HG03097 (cell line): ENCODE data around the gene C6orf132.
"Not testable (repeated sequence)": the region's sequence is repeated elsewhere in the genome, so short reads cannot be mapped to it uniquely, and the experiment has no call there.

ENCODE experiments used
- ATAC-seq: cut with Tn5 transposase; IDR thresholded peaks from one replicate; pipeline ENCODE4 v1.9.1; 2021; ENCODE audit not compliant: unreplicated experiment, low FRiP score

The C6orf132 gene, protein sequence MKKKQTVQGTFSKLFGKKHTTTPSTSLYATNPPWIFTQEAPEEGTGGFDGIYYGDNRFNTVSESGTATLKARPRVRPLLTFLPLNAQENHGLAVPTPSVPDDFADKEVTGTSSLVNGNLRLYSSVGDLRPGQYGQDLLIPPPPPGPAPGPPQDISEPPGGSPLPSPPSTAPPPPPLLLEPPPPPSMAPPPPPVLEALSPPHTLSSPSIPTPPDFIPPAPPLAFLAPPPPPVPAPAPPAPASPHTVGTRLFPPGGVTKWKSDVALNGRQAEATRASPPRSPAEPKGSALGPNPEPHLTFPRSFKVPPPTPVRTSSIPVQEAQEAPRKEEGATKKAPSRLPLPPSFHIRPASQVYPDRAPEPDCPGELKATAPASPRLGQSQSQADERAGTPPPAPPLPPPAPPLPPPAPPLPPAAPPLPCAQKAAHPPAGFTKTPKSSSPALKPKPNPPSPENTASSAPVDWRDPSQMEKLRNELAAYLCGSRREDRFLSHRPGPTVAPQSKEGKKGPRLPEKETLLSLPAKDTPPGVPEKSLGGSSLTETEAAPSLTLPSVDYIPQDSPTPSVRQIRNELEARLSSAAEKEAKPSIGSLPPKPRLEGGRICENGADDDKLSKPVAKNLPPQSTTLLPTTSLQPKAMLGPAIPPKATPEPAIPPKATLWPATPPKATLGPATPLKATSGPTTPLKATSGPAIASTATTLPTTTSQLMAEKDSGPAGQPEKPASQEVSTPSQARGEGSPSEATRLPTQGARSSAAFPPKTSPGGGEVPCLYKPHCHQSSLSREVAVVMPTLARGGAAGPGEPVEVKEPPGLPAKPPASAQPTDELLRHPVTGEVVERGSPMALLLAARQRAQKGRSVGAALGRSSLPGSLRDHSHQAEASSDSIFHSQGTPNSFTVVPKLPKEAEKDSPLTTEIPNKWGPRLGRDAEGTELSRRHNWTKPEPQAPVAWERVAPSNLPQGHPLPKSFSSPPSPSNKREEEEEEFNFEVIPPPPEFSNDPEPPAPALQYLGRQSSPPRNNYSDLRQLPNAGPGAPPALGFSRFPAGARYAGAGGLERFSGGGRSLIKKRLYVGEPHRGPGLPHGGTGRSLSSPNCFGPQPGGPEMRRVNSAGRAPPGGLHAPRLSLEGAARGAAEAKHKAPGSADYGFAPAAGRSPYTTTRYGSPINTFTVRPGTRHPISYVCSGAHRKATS

DNA sequence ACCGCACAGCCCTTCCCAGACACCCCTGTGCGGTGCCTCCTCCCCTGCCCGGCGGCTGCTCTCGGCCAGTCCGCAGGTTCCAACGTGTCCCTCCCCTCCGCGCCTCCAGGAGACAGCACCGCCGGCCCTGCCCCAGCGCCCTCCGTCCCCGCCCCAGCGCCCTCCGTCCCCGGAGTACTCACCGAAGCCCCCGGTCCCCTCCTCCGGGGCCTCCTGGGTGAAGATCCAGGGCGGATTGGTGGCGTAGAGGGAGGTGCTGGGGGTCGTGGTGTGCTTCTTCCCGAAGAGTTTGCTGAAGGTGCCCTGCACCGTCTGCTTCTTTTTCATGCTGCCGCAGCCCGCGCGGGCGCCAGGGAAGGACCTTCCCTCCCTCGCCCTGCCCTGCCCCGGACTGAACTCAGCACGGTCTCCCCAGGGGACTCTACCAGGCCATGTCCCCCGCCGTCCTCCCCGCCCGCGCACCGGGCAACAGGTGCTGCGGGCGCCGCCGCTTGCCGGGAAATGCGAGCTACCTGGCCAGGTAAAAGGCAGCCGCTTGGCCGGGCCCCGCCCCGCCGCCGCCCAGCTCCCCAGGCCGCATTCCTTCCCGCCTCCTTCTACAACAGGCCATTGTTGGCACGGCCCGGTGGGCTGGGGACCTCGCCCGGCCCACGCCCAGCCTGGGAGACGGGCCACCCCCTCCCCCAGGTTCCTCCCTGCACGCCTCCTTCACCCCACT, at the start of gene C6orf132:
TSS of gene C6orf132 (minus strand) at position 503 of the 718 bp plus-strand sequence. CDS start at position 327, 176 bp downstream.
- ATAC-seq, result no peak

DNA sequence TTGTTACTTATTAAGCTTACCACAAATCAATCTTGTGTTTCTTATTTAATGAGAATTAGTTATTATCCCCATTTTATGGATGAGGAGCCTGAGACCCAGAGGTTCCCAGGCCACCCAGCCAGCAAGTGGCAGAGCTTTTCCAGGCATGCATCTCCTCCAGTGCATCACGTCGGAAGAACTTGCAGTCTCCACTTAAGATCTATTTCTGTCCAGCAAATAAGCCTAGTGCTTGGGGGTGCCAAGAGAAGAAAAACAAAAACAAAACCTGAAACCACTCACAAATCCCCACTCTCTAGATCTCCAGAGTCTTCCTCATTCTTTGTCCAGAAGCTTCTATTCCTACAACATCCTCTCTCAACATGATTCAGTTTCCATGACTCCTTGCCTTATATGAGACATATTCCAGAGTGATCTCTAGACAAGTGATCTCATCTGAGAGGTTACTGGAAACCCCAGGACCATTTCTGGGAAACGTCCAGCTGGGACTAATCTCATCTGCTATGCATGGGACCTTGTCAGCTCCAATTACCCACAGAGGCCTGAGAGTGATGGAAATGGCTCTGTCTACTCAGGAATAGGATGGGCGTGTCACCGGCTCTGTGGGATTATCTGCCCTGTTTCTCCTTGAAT, 48.2 kb upstream of the C6orf132 start:
- no peak for ATAC-seq

DNA sequence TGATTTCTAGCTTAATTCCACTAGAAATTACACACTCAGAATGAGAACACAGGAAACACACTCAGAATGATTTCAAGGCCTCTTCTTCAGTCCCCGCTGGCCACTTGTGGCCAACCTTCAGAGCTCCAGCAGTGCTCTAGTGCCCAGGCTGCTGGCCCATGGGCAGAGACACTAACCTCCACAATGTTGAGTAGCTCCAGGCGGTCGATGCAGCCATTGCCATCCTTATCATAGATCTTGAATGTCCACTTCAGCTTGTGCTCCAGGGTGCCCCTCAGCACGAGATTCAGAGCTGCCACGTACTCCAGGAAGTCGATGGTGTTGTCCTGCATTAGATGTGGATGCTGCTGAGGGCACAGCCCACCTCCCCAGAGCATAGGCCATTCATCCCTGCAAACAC, 46.0 kb upstream of the C6orf132 start:
- ATAC-seq, result no peak

DNA sequence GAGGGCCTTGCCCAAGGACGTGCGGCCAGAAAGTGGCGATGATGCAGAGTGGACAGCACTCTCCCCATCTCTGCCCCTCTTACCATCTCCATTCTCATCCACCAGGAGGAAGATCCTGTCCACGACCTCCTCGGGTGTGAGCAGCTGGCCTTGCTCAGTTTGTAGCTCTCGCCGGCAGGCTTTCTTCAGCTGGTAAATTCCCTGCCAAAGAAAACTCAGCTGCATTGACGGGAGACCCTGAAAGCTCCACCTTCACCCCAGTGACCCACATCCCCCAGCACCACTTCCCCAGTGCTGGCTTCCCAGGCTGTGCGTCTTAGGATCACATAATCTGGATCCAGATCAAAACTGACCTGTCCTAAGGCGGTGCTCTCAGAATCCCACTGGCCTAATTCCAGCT, 43.2 kb upstream of the C6orf132 start:
- no peak for ATAC-seq

DNA sequence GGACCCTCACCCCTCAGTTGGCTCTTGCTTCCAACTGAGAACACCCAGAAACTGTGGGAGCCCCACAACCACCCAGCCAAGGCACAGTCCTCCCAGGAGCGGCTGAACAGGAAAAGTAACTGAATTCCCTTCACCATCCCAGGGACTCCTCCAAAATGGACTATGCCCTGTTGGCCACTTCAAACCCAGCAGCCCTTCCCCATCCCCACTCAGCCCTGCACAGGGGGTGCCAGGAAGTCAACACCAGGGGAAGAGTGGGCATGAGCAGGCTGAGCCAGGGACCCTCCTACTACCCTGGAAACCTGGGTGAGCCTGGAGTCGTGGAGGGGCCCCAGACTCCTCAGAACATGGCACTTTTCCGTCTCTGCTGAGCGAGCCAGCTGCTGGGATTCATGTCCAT, 42.1 kb upstream of the C6orf132 start:
- ATAC-seq, result no peak

DNA sequence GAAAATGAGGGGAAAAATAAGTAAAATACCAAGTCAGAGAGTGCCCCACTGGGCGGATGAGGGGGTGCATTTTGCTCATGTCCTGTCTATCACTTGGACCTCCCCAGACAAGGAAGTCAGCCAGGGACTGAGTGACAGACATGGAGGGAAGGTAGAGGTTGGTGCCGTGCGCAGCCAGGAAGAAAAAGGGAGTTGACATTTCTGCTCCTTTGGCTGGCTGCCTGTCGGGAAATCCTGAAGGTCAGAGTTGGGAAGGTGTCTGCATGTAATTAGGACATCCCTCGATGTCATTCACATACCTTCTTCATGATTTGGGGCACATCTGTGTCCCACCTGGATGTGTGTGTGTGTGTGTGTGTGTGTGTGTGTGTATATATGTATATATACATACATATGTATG, 39.7 kb upstream of the C6orf132 start:
- no peak for ATAC-seq

DNA sequence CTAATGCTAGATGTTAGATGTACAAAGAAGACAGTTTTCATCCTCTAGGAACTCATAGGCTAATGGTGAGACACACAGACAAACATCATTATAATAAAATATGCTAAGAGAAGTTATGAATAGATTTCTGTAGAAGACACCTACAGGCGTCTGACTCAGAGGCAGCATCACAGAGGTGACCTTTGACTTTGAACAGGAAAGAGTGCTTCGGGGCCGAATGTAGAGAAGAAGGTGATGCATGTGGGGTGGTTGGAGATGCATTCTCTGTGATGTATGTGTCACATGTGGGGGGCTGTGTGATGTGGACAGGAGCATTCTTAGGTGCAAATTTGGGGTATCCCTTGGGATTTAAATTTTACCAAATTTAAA, 37.5 kb upstream of the C6orf132 start:
- no peak for ATAC-seq

DNA sequence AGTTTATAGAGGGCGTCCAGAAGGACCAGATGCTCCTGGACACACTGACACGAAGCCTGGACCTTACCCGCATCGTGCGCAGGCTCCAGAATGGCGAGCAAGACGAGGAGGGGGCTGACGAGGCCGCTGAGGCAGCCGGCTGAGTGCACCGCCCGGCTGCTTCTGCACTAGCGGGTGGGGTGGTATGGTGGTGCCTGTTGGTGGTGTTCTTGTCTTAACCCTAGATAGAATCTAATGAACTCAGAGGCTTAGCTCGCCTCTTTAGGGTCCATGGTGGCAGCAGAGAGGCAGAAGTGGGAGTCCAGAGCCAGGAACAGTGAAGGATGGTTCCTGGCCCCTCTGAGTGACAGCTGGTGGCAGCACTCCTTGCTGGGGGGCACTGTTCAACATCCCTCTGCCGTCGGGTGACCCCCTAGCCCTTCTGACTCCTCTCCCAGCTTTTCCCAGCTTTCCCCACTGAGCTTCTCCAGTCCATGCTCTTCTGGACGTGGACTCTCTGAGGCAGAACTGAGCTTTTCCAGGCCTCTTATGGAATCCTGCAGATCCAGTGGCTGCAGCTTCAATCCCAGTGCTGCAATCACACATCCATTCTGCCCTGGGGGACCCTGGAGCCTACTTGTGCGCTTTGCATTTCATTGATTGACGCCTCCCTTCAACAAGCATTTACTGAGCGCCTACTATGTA, 37.0 kb upstream of the C6orf132 start:
- no peak for ATAC-seq

DNA sequence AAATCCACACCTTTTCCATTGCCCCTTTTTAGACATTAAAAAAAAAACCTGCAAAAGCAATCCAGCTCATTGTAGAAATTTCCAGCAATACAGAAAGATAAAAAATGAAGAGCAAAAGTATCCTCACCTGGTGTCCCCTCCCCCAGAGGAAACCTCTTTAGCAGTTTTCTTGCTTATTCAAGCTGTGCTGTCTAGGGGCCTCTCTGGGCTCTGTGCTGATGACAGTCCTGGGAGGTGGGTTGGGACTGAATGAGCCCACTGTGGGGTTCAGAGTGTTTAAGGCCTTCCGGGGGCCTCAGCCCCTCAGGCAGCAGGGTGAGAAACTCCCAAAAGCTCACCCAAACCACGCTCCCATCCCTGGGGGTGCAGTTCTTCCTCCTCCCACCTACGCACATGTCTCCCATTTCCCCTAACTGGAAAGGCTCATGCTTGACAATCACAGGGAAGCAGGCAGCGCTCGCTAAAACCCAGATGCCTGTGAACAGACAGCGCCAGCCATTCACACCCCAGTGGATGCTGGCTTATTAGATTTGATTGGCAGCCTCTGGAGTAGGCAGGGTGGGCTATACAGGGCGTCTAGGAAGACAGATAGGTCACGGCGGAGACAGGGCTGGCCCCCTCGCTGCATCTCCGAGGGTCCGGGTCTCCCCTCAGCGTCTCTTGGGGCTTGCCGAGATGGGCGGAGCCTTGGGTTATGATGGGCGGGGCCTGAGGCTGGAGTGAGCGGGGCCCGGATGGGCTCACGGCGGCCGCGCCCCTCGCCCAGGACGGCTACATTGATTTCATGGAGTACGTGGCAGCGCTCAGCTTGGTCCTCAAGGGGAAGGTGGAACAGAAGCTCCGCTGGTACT, 35.3 kb upstream of the C6orf132 start:
- ATAC-seq, result no peak

DNA sequence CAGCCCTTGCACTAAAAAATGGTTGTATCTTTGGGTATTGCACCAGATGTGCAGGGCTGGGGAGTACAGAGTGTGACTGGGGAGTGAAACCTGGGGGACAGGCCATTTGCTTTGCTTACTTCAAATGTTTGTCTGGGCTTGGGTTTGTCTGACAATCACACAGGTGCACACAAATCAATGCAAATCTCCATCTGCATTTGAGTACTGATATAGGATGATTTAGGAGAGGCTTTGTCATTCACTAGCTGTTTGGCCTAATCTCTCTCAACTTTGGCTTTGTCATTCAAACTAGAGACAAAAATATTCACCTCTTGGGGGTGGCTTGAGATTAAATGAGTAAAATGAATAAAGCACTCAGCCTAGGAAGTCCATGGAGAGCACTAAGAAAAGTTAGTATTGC, 34.6 kb upstream of the C6orf132 start:
- ATAC-seq, result no peak

DNA sequence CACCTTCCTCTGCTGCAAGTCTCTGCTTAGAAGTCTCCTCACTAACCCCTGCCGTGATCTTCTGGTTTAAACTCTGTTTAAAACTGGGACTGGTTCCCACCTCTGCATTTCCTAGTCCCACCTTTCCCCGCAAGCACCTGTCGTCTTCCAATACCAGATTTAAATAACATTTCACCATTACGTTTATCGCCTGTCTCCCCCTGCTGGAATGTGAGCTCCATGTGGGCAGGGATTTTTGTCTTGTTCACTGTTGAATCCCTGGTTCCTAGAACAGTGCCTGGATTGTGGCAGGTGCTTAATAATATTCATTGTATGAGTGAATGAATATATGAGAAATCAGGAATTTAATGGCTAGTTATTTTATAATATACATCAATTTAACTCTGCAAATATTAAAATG, 33.4 kb upstream of the C6orf132 start:
- ATAC-seq, result no peak

DNA sequence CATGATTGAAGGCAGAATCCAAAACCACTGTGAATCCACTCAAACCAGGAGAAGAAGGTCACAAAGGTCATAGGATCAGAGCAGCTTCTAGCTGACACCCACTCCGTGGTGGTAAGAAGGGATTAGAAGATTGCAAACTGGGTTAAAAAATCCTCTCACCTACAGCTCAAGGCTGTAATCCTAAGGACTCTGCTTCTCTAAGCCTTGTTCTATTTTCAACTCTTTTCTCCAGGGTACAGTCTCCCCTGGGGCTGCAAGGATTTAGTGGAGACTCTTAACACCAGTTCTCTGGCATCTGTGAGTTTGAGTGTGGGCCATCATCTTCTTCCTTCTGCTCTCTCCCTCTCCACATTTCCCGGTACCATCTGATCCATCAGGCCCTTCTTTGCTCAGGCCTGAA, 30.7 kb upstream of the C6orf132 start, which contains the start of gene GUCA1A:
TSS of gene GUCA1A (plus strand) at position 264 of the 400 bp plus-strand sequence. CDS start 250 bp downstream, outside the sequence.
- no peak for ATAC-seq

DNA sequence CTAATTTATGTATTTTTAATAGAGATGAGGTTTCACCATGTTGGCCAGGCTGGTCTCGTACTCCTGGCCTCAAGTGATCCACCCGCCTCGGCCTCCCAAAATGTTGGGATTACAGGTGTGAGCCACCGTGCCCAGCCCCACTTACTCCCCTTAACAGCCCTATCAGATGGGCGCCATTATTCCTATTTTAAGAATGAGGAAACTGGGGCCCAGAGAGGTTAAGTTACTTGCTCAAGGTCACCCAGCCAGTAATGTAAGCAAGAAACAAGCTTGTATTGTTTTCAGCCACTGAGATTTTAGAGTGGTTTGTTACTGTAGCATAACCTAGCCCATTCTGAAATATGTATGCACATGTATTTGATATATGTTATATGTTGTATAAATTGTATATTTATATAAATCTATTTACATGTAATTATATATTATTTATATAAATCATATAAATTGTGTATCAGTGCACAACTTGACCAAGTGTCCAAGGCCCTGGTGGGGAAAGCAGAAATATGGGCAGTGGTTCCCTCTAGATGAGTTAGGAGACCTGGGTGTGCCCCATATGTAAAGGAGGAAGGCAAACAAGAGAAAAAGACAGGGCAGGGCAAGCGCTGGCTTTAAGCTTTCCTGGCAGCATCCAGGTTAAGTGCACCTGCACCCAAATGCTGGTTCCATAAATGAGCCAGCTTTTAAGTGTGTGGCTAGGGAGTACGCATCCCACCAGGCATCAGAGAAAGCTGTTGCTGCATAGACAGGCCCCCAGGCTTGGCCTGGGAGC, 29.6 kb upstream of the C6orf132 start:
- ATAC-seq, result no peak

DNA sequence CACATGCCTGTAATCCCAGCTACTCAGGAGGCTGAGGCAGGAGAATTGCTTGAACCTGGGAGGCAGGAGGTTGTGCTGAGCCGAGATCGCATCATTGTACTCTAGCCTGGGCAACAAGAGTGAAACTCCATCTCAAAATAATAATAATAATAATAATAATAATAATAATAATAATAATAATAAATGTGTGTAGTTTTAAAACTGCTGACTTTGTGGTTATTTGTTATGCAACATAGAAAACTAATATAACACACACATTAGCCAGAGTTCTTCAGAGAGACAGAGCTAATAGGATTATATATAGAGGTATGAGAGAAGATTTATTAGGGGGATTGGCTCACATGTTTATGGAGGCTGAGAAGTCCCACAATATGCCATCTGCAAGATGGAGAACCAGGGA, 27.4 kb upstream of the C6orf132 start:
- ATAC-seq, result not testable (repeated sequence)

DNA sequence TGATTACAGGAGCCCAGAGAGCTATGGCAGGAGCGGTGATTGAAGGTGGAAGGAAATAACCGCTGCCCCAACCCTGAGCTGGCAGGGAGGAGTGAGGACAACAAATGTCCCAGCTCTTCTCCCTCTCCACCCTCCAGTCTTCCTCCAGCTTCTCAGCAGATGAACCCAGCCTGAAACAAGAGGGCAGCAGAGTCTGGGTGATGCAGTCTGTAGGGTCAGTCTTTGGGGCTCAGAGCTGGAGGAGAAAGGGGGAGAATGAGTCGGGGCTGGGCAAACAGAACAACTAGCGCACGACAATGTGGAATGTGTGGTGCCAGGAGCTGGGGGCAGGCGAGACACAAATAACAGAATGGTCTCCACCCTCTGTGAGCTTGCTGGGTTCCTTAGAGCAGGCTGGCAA, 26.2 kb upstream of the C6orf132 start:
- no peak for ATAC-seq

DNA sequence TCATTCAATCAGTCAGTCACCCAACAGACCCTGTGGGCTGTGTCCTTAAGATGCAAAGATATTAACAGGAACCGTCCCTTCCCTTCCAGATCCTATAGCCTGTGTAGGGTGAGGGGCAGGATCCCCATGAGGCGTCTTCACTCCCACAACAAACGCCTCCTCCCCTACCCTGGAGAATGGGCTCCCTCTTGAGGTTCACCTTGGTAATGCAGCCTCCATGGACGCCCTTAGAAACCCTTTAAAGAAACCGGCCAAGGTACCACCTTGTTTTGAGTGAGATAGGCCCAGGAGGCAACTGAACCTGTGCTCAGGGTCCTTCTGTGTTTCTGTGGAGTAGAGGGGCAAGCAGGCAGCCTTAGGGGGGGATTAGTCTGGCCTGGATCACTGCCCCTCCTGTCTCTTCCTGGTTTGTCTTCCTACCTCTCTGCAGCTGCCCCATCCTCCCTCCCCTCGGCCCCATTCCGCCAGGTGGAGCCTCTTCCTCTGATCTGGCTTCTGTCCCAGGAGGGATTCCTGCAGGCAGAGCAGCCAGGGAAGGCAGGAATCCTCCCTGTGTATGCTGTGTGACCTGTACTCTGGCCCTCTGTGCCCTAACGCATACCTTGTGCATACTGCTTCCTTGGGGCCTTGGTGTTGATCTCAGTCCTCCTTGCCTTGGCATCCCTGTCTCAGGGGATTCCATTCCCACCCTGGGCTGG, 24.2 kb upstream of the C6orf132 start:
- no peak for ATAC-seq

DNA sequence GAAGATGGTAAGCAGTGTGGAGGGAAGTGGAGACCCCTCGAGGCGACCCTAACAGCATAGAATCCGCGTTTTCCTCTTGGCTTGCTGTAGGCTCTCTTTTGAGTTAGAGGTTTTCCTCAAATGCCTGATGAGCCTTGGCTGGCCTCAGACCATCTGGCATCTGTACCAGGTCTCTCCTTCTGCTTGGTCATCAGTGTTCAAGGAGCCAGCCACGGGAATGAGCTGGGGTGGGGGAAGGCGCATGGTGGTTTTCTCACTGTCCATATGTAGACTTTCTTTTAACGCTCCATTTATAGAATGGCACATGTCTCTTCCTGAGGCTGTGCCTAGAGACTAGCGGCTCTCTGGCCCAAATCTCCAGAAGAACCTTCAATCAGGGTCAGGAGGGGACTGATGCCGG, 22.6 kb upstream of the C6orf132 start:
- no peak for ATAC-seq
